ENCODE results near the gene CCDC170.

- no peak for TF ChIP-seq CTCF (IDR thresholded peaks at IDR 0.05)
- TF ChIP-seq POLR2A (IDR thresholded peaks at IDR 0.05) = no peak
- TF ChIP-seq EP300 (IDR thresholded peaks at IDR 0.05) = no peak
These were observed 53.3 kb downstream of the CCDC170 start for GRCh38 chr6:151546941-151547659.
